Measurements from ENCODE around the gene TUBE1. TPM values are rescaled to one million over a fixed set of nuclear protein-coding genes. Genes with fewer than 3 reads are reported as not detected.
A peak's percentile ranks its signal among the peaks of the same experiment; 100 is the strongest.
"Not testable (repeated sequence)": the region's sequence is repeated elsewhere in the genome, so short reads cannot be mapped to it uniquely, and the experiment has no call there.

Gene TUBE1, protein sequence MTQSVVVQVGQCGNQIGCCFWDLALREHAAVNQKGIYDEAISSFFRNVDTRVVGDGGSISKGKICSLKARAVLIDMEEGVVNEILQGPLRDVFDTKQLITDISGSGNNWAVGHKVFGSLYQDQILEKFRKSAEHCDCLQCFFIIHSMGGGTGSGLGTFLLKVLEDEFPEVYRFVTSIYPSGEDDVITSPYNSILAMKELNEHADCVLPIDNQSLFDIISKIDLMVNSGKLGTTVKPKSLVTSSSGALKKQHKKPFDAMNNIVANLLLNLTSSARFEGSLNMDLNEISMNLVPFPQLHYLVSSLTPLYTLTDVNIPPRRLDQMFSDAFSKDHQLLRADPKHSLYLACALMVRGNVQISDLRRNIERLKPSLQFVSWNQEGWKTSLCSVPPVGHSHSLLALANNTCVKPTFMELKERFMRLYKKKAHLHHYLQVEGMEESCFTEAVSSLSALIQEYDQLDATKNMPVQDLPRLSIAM
- polyA plus RNA-seq (ENCODE audit: insufficient read length in 4 of 4): 10 to 100 TPM; 28.0 to 57.3 (median 28.5) TPM

DNA sequence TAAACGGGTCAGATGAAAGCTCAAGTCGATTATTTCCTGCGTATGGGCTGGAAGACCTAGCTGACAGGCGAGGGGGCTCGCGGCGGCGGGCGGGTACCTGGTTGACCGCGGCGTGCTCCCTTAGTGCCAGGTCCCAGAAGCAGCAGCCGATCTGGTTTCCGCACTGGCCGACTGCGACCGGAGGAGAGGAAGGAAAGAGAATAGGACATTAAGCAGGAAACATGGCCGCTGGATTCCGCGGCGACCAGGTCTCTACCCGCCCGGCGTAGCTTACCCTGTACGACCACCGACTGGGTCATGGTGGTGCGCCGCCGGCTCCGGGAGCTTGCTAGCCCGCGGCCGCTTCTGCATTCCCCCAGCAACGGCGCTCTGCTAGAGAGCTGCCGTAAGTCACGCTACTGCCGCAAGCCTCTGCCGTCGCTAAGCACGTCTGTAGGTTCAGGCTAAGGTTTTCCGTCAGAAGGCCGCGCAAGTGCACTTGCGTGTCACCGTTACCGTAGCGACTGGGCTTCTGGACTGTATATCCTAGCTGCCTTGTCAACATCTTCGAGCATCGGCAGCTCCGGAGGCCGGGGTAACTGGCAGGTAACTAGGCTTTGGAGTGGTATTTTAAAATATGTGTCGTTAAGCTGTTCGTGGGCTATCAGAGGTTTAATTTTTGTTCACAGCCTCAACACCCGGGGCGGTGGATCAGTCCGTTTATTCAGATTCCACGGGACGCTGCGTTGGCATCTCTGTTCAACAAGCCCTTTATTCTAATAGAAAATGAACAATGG lies at the start of gene TUBE1, which contains the start of gene FAM229B:
TSS of gene TUBE1 (minus strand) at position 347 of the 776 bp plus-strand sequence. CDS start at position 299, 48 bp downstream.
TSS of gene FAM229B (plus strand) at position 456 of the 776 bp plus-strand sequence. CDS start 11,693 bp downstream, outside the sequence.
- peak; percentile 86 to 91 (median 88) for DNase-seq (ENCODE audit: low read depth in 4 of 4, low spot score in 3 of 4)

GRCh38 chr6:112130878-112131277 lies 43.6 kb upstream of the TUBE1 start:
- DNase-seq (ENCODE audit: low read depth in 4 of 4, low spot score in 3 of 4): no peak

GRCh38 chr6:112128208-112128607 lies 40.9 kb upstream of the TUBE1 start:
- no peak for DNase-seq (ENCODE audit: low read depth in 4 of 4, low spot score in 3 of 4)

DNA sequence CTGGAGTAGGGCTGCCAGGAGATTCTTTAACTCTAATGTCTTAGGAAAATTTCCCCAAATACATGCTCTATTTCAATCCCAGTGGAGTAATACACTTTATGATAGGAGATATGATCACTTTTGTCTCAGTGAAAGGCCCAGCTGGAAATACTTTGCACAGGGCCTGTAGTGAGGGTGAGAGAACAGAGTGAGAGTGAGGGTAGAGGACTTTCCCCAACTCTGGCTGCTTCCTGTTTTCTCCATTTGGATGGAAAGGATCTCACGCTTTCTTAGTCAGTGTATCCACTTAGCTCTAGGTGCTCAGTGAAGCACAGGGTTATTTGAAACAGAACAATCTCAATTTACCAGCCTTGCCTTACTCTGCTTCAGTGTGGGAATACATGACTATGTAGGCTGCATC lies 36.7 kb upstream of the TUBE1 start:
- no peak for DNase-seq (ENCODE audit: low read depth in 4 of 4, low spot score in 3 of 4)

DNA sequence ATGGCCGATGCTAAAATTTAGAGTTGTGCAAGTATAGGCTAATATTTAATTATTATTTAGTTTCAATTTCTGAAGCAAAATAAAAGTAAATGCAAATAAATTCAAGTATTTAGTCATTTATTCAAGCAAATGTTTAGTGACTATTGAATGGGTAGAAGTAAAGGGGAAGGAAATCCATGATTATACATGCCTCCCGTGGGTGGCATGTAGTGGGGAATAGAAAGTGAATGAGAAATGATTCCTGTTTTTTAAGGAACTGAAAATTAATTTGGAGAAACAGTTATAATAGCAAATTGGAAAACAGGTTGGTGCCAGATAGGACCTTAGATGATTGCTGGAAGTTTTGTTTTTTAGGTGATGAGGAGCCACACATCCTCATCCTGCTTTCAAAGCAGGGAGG lies 35.5 kb upstream of the TUBE1 start:
- DNase-seq (ENCODE audit: low read depth in 4 of 4, low spot score in 3 of 4): no peak

GRCh38 chr6:112118034-112118433 lies 30.8 kb upstream of the TUBE1 start:
- no peak for DNase-seq (ENCODE audit: low read depth in 4 of 4, low spot score in 3 of 4)

GRCh38 chr6:112117554-112117953 lies 30.3 kb upstream of the TUBE1 start:
- no peak for DNase-seq (ENCODE audit: low read depth in 4 of 4, low spot score in 3 of 4)

DNA sequence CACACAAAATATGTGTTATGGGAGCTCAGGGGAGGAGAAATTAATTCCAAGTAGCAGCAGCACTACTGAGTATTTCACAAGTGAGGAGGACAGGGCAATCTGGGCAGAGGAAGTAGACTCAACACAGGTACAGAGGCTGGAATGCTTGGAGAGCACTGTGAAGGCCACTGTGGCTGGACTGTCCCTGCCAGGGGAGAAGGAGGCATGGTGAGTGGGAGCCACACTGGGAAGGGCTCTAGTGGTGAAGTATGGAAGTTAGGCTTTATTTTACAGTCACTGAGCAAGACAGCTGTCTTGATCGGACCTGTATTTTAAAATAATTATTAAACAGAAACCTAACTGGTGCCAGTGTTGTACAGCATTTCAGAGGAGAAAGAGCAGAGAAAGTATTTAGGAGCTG lies 28.9 kb upstream of the TUBE1 start:
- no peak for DNase-seq (ENCODE audit: low read depth in 4 of 4, low spot score in 3 of 4)

GRCh38 chr6:112114577-112115223 lies 27.4 kb upstream of the TUBE1 start:
- DNase-seq (ENCODE audit: low read depth in 4 of 4, low spot score in 3 of 4): no peak

DNA sequence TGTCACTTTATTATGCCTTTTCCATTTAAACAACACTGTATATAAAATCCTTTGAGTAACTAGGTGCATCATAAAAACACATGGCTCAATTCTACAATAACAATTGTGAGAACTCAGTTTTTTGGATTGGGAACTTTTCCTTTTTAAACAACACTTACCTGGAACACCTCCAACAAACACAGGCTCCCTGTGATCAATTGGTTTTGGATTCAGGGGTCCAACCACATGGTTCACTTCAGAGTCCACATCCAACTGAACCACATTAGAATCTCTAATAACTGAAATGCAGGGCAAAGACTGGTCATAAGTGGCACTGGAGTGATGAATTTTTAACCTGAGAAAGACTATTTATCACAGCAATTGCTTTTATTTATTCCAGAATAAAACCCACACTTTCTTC lies 26.6 kb upstream of the TUBE1 start:
- DNase-seq (ENCODE audit: low read depth in 4 of 4, low spot score in 3 of 4): no peak

DNA sequence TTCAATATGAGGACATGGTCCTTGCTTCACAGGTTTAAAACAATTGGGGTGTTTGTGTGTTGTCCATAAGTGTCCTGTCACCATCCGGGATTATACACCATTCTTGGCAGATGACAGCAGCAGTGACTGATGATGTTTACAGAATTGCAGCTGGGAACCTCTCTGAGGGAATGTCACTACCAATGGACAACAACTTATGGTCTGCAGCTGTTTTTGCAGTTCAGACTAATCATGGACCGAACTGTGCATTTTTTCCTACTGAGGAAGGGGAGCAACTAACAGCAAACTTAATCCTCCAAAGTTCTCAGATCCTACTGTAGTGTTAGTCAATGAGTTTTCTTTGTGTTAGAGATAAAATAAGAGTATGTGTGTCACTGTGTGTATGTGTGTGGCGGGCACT lies 26.1 kb upstream of the TUBE1 start:
- no peak for DNase-seq (ENCODE audit: low read depth in 4 of 4, low spot score in 3 of 4)

DNA sequence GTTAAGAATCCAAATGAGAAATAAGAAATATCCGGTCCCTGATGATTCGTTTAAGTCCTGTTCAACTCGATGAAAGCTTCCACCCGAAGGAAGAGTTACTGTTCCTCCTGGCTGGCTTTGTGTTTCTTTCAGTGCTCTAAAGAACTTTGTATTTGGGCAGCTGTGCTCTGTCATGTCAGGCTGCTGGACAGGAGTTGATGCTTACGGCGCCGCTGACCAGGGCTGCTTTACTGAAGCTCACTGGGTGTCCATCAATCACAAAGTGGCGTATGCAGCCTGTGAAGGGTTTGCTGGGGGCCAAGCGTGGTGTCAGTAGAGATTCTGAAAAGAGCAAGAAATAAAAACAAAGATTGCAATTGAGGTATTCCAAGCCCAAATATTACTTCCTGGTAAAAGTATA lies 22.0 kb upstream of the TUBE1 start:
- DNase-seq (ENCODE audit: low read depth in 4 of 4, low spot score in 3 of 4): peak in 3 of 4 donors; percentile 18 to 39 (median 37)

DNA sequence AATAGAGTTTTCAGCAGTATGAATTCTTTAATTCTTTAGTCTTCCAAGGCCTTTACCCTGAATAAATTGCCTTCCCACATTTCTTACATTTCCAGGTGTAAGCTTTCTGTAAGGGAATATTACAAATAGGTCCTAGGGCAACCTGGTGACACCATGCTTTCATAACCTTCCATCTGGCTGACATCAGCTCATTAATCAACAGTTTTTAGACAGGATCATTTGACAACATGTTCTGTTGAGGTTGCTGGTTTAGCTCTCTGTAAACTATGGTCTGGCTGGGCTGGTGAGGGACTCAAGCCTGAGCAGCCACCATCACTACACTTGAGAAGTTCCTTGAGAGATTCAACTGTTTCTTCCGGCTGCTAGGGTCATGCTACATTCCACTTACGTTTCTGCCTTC lies 19.3 kb upstream of the TUBE1 start:
- no peak for DNase-seq (ENCODE audit: low read depth in 4 of 4, low spot score in 3 of 4)

- not testable (repeated sequence) for DNase-seq (ENCODE audit: low read depth in 4 of 4, low spot score in 3 of 4)
Observed at GRCh38 chr6:112106026-112106425, 18.7 kb upstream of the TUBE1 start.

- no peak for DNase-seq (ENCODE audit: low read depth in 4 of 4, low spot score in 3 of 4)
Observed at GRCh38 chr6:112100561-112100960, 13.3 kb upstream of the TUBE1 start.

- no peak for DNase-seq (ENCODE audit: low read depth in 4 of 4, low spot score in 3 of 4)
Observed at GRCh38 chr6:112096901-112097300, 9.6 kb upstream of the TUBE1 start.

- DNase-seq (ENCODE audit: low read depth in 4 of 4, low spot score in 3 of 4): peak in 2 of 4 donors; percentile 2 to 21
Observed at GRCh38 chr6:112087916-112088315, 634 bp upstream of the TUBE1 start.

DNA sequence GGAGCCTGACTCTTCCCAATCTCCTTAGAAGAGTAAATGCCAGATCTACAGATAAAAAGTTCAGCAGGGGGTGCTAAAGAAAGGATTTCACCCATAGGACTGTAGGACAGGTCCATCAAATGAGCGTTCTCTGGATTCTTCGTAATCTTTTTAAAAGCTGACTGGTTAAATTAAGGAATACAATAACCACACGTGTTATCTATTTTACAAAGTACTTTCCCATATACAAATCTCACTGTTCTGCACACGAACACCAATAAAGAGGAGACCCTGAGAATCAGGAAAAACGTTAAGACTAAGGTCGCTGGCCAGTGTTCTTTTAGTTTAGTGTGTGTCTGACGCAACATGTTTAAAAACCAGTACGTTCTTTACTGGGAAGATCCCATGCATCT lies 542 bp downstream of the TUBE1 start:
- DNase-seq (ENCODE audit: low read depth in 4 of 4, low spot score in 3 of 4): peak; percentile 20 to 54 (median 28)

- no peak for DNase-seq (ENCODE audit: low read depth in 4 of 4, low spot score in 3 of 4)
Observed at GRCh38 chr6:112085286-112086065, 1.8 kb downstream of the TUBE1 start.

- no peak for DNase-seq (ENCODE audit: low read depth in 4 of 4, low spot score in 3 of 4)
Observed at GRCh38 chr6:112081569-112081968, 5.7 kb downstream of the TUBE1 start.

All from left renal pelvis (tissue), 4 donors.